SKM-1 treated with dmso at 0.1 percent for 144 hours (cell line): Measurements from ENCODE around the gene ZMAT5.

ENCODE experiments used
- DNase-seq: peaks from one replicate; lab custom pipeline; 2025; ENCODE audit not compliant: unreplicated experiment; lab: John Stamatoyannopoulos, UW

Gene ZMAT5

GRCh38 chr22:29732883-29733282 lies 33.9 kb downstream of the ZMAT5 start:
- no peak for DNase-seq

DNA sequence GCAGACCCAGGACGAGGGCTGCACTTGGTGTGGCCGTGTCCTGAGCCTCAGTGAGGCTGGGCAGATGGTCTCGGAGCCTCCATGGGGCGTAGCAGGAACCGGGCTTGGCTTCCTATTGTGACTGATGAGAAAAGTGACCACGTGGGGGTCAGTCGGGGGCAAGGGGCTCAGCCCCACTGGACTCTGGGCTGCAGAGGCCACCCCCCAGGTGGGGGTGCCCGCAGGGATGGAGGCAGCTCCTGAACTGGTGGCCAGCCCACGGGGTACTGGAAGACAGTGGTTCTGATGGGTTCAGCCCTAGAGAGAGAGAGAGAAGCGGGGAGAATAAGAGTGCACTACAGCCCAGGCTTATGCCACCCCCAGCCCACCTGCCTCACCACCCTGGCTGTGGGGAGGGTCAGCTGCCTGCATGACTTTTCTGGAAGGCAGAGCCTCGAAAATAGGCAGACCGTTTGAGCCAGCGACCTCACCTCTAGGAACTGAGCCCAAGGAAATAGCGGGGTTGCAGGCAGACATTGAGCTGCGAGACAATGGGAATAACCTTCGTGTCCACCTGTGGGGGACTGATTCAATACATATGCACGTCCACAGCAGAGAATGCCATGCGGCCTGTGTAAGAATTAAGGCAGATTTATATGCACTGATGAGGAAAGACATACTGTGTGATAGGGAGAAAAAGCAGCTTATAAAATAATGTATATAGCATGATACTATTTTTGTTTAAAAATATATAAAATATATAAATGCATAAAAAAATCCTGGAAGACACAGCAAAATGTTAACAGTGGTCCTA lies 35.6 kb downstream of the ZMAT5 start:
- no peak for DNase-seq

- DNase-seq = no peak
Observed at GRCh38 chr22:29729161-29729560, 37.6 kb downstream of the ZMAT5 start.

DNA sequence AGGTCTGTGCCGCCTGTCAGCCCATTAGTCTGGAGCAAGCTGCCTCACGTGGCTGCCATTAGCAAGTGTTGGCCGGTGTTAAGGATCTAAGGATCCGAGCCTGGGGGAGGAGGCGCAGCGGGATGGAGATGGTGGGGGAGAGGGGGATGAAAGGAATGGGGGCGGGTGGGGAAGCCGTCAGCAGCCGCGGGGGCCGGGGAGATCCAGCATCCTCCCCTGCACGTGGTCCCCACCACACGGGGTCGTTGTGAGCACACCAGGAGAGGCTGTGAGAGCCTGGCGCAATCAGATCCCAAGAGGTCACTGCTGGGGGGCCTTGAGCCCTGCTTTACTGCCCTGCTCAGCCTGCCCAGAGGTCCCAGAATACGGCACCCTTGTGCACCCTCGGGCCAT lies 39.7 kb downstream of the ZMAT5 start:
- DNase-seq = no peak

GRCh38 chr22:29726512-29727130 lies 40.2 kb downstream of the ZMAT5 start:
- no peak for DNase-seq

DNA sequence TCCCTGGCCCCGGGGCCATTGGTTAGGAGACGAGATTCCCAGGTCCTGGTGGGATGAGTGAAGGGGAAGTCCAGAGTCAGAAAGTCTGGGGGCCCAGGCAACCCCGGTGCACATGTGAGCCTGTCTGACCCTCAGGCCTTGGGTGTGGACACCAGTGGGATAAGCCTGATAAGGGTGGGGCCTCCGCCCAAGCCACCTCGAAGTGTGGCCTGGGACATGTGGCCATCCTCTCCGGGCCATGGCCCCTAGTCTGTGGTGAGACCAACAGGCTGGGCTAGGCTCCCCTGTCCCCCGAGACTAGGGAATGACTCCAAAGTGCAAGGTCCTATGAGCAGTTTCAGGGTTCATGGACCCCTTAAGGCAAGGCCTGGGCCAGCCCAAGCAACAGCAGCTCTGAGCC lies 40.7 kb downstream of the ZMAT5 start:
- DNase-seq = no peak

DNA sequence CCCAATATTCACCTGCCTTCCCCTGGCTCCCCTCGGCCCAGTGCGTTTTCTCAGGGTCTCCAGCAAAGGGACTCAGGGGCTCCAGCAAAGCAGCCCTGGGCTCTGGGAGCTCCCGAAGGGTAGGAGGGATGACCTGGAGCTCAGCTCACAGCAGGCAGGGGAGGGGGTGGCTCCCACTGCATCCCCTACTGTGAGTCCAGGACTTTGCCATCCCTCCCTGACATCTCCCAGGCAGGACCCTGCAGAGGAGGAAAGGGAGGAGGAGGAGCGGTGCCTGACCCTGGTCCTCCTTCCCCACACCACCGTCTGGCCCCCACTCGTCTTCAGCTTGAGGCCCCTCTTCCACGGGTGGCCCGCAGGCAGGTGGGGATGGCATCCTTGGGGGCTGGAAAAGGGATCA lies 42.0 kb downstream of the ZMAT5 start:
- DNase-seq = no peak

DNA sequence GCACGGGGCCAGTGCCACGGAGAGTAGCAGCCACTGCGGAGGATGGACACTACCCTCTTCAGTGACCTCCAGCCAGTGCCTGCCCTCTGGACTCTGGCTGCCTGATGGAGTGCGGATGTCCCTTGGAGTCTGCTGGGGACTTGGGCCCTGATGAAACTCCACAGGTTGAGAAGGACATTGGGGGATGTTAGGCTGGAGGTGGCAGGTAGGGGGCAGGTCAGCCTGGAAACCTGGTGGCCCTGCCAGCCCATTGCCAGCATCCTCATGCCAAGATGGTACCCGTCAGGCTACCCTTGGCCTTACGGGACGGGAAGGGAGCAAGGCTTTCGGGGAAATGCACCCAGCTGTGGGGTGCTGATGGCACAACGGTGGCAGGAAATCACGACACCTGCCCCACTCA lies 43.0 kb downstream of the ZMAT5 start:
- no peak for DNase-seq

- DNase-seq = no peak
Observed at GRCh38 chr22:29722587-29722986, 44.2 kb downstream of the ZMAT5 start.

DNA sequence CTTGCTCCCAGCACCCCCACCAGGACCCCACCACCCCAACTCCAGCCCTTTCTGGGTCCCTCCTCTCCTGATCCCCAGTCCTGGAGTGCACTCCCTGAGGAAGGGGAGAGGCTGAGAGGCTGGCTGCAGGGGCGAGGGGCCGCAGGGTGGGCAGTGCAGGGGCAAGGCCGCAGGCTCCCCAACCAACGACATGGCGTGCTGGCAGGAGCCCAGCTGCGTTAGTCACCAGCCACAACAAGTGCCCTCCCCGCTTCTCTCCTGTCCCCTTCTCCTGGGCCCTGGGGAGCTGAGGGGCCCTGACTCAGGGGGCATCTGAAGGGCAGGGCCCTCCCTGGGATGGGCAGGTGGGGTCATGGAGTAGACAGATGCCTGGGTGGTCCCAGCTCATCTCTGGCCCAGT lies 44.7 kb downstream of the ZMAT5 start:
- no peak for DNase-seq

DNA sequence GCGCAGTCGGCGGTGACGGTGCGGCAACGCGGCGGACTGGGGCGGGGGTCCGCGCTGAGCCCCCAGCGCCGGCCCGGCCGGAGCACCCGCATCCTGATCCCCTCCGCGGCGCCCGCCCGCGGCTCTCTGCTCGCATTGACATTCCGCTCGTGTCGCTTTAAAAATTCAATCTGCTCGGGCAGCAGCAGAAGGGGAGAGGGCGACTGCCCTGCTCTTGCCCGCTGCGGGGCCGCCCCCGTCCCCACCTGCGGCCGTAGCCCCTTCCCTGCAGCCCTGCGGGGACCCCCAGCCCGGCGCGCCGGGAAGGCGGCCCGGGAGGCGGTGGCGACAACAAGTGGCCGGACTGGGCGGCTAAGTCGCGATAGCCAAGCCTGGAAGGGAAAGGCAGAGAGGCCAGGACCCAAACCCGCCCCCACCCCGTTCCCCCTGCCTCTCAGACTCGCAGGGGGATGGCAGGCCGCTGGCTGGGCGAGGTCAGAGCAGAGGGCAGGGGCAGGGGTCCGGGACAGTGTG lies 45.9 kb downstream of the ZMAT5 start:
- no peak for DNase-seq

DNA sequence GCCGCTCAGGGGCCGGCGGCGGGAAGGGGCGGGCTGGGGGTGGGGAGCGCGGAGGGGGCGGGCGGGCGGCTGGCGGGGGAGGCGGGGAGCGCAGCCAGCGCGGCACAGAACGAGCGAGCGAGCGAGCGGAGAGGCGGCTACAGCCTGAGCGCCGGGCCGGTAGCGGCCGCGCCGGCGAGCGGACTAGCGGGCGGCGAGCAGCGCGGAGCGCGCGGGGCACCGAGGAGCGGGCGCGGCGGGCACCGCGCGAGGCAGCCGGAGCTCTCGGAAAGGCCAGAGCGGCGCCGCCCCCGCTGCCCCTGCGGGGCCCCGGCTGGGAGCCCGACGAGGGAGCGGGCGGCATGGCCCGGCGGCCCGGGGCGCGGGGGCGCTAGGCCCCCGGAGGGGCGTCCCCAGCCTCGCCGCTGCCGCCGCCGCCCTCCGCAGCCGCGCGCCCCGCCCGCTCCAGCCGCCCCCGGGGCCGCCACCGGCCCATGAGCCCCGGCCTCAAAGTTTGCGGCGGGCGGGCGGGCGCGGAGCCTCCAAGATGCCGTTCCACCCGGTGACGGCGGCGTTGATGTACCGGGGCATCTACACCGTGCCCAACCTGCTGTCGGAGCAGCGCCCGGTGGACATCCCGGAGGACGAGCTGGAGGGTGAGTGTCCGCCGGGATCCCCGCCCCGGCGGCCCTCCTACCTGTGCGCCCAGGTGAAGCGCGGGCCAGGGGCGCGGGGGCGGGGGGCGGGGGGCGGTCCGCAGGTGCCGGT lies 46.7 kb downstream of the ZMAT5 start, which contains the start of gene CABP7:
TSS of gene CABP7 (plus strand) at position 105 of the 747 bp plus-strand sequence. CDS start at position 527, 422 bp downstream.
- no peak for DNase-seq

DNA sequence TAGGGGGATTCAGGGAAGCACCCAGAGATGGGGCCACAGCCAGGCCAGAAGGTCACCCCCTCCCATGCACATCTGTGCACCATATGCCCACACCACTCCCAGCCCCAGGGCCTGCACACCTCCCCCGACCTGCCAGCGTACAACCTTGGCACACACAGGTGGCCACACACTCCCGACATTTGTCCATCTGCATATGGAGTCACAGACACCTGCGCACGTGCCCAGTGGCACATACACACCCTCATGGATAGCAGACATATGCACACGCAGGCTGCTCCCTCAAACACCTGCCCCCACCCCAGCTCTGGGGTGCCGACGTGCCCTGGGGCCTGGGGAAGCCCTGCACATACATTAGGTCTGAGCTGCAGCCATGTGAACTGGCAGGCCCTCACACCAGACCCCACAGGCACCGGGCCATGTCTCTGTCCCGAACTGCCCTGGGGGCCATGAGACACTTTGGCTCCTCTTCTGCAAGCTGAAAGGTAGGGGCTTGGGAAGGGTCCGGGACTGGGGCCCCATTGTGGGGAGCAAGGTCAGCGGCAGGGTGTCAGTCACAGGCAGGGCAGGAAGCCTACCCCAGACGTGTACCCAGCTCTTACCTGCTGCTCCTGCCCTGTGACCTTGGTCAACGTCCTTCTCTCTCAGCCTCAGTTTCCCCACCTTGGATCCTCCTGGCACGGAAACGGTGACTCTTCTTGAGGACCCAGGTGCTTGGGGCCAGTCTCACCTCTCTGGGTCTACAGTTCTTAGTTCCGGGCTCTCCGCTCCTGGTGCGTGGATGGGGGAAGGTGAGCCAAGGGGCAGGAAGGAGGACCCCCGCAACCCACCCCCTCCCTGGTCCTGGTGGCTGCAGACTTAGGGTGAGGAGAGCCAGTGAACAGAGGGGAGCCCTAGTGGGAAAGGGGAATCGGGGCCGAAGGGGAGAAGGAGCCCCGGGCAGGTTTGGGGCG lies 47.6 kb downstream of the ZMAT5 start:
- no peak for DNase-seq

DNA sequence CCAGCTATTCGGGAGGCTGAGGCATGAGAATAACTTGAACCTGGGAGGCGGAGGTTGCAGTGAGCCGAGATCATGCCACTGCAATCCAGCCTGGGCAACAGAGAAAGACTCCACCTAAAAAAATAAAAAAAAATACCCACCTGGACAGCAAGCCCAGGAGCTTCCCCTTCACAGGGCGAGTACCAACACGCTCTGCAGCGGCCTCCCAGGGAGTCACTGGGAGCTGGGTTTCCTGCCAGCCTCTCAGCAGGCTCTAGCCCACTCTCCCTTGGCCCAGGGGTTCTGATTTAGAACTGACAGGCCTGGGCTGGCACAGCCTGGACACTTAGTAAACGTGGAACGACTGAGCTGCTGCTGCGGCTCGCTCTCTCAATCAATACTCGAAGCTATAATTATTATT lies 49.0 kb downstream of the ZMAT5 start:
- no peak for DNase-seq

DNA sequence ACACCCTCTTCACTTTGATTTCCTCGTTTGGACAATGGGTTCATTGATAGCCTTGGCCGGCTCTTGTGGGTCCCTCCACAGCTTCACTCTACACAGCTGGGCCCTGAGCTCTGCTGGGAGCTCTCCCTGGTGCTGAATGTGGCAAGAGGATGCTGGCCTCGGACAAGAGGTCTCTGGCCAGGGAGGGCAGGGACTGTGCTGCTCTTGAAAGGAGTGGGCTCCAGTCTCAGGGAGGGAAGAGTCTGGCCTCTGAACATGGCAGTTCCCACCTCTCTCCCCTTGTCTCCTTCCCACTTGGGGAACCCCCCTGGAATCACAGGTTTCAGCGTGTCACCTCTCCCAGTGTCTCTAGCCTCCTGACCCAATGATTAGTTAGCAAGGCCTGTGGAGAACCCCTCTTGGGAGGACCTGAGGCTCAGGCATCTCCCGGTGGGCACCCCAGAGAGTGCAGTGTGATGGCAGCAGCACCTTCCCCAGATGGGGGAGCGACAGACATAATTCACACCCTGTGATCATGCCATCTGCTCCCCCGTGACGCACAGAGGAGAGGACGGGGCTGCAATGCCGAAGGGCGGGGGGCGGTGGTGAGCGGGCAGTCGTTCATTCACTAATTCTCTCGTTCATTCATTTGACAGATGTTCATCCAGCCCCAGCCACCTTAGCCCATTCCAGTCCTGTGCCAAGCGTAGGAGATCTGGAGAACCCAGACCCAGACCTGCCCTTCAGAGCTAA lies 49.8 kb downstream of the ZMAT5 start:
- no peak for DNase-seq

GRCh38 chr22:29715705-29716104 lies 51.1 kb downstream of the ZMAT5 start:
- no peak for DNase-seq

GRCh38 chr22:29715240-29715639 lies 51.6 kb downstream of the ZMAT5 start:
- DNase-seq = no peak

GRCh38 chr22:29713156-29713727 lies 53.6 kb downstream of the ZMAT5 start:
- DNase-seq = no peak

DNA sequence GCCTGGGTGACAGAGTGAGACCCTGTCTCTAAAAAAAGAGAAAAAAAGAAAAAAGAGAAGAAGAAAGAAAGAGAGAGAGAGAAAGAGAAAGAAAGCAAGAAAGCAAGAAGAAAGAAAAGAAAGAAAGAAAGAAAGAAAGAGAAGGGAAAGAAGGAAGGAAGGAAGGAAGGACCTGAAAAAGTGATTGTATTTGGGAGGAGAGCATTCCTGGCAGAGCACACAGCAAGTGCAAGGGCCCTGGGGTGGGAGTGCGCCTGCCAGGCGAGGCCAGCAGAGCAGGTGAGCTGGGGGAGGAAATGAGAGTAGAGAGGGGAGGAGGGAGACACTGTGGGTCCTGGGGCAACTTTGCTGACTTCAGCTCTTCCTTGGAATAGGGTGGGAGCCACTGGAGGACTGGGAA lies 54.7 kb downstream of the ZMAT5 start:
- DNase-seq = no peak
